Activated T-cell treated with anti-CD3 and anti-CD28 coated beads, Interleukin-2, amount 50 U/mL, for 72 hours (primary cell): ENCODE measurements around the gene DLG2. TPM values are rescaled to one million over a fixed set of nuclear protein-coding genes. Genes with fewer than 3 reads are reported as not detected.

ENCODE experiments used
- ATAC-seq, 2 donors: fragments of 150-1000 bp; cut with Tn5 transposase; replicated peaks in 1 of 2; 2 replicates each; pipeline ENCODE4 v1.10.0; 2021; ENCODE audit warnings: moderate library complexity in 2 of 2, mild to moderate bottlenecking in 1 of 2
- DNase-seq, 2 donors: peaks; one replicate each; pipeline ENCODE4 v3.0.0; 2021 to 2022; ENCODE audit warnings: mixed read lengths in 1 of 2
- H3K27ac Mint-ChIP-seq: one replicate; pipeline ENCODE4 v1.8.0; 2022; ENCODE audit warnings: mild to moderate bottlenecking, moderate library complexity, mixed read lengths
- H3K27me3 Mint-ChIP-seq: one replicate; pipeline ENCODE4 v1.8.0; 2022; ENCODE audit warnings: low read depth, mixed read lengths
- H3K36me3 Mint-ChIP-seq, 2 donors: one replicate each; pipeline ENCODE4 v1.8.0; 2022; ENCODE audit warnings: mixed read lengths in 2 of 2, mild to moderate bottlenecking in 1 of 2; ENCODE audit not compliant: insufficient read depth in 2 of 2
- H3K4me1 Mint-ChIP-seq: one replicate; pipeline ENCODE4 v1.8.0; 2022; ENCODE audit warnings: low read depth, mixed read lengths
- H3K4me3 Mint-ChIP-seq, 2 donors: one replicate each; pipeline ENCODE4 v1.8.0; 2022; ENCODE audit warnings: mild to moderate bottlenecking in 2 of 2, mixed read lengths in 2 of 2, moderate library complexity in 2 of 2
- H3K9me3 Mint-ChIP-seq, 2 donors: one replicate each; pipeline ENCODE4 v1.8.0; 2022; ENCODE audit warnings: mixed read lengths in 2 of 2
- total RNA-seq, 2 donors: library from RNA; stranded (reverse); gene quantifications; one replicate each; pipeline ENCODE4 v1.2.3, GENCODE V29; 2022

The DLG2 gene
- total RNA-seq, 2 donors from 2014 or later: 4.1 to 5.3 TPM

DNA sequence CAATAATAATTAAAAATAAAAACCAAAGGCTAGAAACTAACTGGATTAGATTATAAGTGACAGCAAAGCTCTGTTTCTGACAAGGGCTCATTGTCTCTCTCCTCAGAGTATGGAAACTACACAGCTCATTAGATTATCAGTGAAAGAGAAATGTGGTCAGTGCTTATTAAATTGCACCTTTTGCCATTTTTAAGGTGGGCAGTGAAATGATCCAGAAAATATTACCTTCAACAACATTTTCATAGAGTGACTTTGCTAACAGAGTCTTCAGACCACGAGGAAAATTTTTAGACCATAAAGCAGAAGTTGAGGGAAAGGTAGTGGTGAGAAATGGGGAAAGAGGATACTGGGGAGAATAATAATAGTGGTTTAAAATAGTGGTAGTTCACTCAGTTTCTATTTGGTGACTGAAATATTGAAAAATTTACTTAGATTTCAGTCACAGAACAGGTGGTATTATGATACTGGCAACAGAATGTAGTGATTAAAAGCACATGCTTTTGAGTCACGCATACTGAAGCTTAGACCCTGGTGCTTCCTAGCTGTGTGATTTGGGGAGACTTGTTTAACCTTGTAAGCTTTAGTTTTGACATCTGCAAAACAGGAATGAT is 1657.0 kb downstream of the DLG2 start:
- ATAC-seq: no peak
- H3K36me3 Mint-ChIP-seq: no peaks in the 10 kb centered on the region
- no peaks in the 10 kb centered on the region for H3K4me1 Mint-ChIP-seq
- no peak for DNase-seq
- no peak overlapping the region for H3K27ac Mint-ChIP-seq
- H3K27me3 Mint-ChIP-seq: no peaks in the 10 kb centered on the region
- no peak overlapping the region for H3K4me3 Mint-ChIP-seq
- H3K9me3 Mint-ChIP-seq: peaks cover 0 to 2% of the 10 kb centered on the region in 2 donors

DNA sequence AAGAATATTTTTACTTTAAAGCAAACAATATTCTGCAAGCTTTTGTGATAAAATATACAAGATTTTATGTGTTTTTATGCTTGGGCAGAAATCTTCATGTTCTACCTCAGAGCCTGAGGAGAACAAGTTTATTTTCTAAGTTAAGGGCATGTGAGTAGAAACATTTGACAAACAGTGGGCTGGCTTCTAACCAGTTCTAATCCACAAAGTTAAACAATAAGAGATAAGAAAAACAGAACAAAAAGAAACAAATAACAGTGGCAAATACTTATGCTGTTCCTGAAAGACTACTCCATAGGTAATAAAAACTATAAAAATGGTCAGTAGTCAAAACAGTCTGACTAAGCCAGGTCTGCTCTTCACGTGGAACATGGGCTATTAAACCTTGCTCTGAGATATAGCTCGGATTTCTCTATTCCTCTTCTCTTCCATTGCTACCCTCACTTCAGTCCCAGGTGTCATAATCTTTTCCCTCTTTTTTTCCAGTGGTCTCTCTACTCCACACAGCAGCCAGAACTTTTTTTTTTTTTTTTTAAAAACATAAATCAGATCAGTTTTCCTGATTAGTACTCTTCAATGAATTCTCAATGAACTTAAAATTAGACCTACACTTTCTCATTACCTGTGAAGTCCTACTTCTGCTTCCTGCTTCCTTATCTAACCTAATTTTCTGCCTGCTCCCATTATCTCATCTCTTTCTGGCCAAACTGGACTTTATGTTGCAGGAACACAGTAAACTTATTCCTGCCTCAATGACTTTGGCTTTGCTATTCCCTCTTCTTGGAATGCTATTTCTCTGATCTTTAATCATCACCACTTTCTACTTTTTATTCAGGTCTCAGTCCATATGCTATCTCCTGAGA is 1669.9 kb downstream of the DLG2 start:
- DNase-seq: no peak
- H3K9me3 Mint-ChIP-seq: peaks cover 3 to 4% of the 10 kb centered on the region in 2 donors
- H3K4me3 Mint-ChIP-seq: no peak overlapping the region
- no peak for ATAC-seq
- no peaks in the 10 kb centered on the region for H3K4me1 Mint-ChIP-seq
- H3K27ac Mint-ChIP-seq: no peak overlapping the region
- H3K36me3 Mint-ChIP-seq: no peaks in the 10 kb centered on the region
- H3K27me3 Mint-ChIP-seq: no peaks in the 10 kb centered on the region

DNA sequence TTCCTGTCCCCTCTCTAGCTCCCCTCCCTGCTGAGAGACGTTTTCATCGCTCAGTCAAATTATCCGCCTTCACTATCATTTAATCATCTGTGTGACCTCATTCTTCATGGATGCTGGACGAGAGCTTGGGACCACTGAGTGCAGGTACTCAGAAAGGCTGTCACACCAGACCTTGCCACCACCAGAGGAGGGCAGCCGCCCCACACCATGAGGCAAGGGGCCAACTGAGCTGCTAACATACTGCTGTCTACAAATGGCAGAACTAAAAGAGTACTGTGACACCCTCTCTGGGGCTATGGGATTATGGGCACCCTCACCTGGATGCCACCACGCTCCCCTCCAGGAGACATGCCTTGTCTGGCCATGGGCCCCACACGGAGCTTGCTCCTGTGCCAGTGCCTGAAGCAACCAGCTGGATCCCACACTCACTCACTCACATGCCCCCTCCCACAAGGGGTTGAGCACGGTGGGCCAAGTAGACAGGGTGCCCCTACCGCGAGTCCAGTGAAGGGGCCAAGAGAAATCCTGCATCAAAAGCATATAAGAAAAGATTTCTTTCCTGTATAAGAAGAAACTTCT is 1670.9 kb downstream of the DLG2 start:
- H3K36me3 Mint-ChIP-seq: no peaks in the 10 kb centered on the region
- ATAC-seq: no peak

DNA sequence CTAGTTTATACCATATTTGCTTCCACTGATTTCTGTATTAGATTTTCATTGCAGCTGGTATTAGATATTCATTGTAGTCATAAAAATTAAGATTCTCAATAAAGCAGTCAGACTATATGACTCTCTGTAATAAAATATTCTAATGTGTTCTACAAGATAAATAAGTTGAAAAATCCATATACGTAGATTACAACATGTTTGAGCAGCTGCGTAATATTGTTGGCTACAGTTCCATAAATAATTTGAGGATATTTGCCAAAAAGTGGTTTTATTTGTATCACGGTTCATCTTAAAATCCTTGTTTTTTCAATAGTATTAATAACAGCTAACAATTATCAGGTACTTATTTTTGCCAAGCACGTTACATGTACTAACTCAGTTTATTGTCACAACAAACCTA is 1672.4 kb downstream of the DLG2 start:
- Mint-ChIP-seq H3K27ac (no peak overlapping the region), H3K4me3 (no peak overlapping the region), H3K36me3 (no peaks in the 10 kb centered on the region)

More for the DNA sequence above, 1670.9 kb downstream of the DLG2 start:
- Mint-ChIP-seq H3K27ac (no peak overlapping the region), H3K9me3 (peaks cover 2 to 5% of the 10 kb centered on the region in 2 donors), H3K4me1 (no peaks in the 10 kb centered on the region), H3K27me3 (no peaks in the 10 kb centered on the region), H3K4me3 (no peak overlapping the region)
- no peak for DNase-seq

DNA sequence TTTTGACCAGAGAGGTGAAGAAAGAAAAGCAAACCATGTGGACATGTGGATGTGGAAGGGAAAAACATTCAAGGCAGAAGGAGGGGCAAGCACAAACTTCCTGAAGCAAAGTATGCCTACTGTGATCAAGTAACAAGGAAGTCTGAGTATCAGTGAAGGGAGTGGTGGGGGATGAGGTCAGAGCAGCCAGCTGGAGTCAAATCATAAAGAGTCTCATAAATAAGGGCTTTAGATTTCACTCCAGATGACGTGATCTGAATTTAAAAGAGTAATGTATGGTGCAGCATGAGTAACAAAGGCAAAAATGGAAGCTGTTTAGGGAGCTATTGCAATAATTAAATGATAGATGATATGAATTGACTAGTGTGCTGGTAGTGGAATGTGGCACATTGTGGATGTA is 1675.6 kb downstream of the DLG2 start:
- DNase-seq (no peak), ATAC-seq (no peak)
- Mint-ChIP-seq H3K27ac (no peak overlapping the region), H3K4me1 (no peaks in the 10 kb centered on the region), H3K9me3 (peaks cover 1 to 4% of the 10 kb centered on the region in 2 donors), H3K36me3 (no peaks in the 10 kb centered on the region), H3K27me3 (no peaks in the 10 kb centered on the region), H3K4me3 (no peak overlapping the region)

More for the DNA sequence above, 1672.4 kb downstream of the DLG2 start:
- ATAC-seq (no peak), DNase-seq (no peak)
- H3K9me3 Mint-ChIP-seq: peaks cover 0 to 7% of the 10 kb centered on the region in 2 donors
- H3K27me3 Mint-ChIP-seq: no peaks in the 10 kb centered on the region
- no peaks in the 10 kb centered on the region for H3K4me1 Mint-ChIP-seq

DNA sequence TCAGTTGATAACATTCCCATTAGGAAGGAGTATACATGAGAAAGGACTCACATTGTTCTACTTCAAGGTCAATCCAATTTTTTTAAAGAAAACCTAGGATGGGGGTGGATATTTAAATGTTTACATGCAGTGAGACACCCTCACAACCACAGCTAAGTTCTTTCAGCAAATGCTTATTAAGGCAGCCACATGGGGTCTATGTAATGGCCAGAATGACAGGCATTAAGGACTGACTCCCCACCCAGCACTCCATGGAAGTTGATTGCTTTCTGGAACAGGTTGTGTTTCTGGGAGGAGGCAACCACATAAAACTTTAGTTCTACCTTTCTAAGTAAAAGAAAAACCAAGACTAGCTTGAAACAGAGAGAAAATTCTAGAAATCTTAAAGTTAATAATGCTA is 1678.9 kb downstream of the DLG2 start:
- Mint-ChIP-seq H3K4me3 (no peak overlapping the region), H3K4me1 (no peaks in the 10 kb centered on the region), H3K36me3 (no peaks in the 10 kb centered on the region), H3K27me3 (no peaks in the 10 kb centered on the region), H3K9me3 (peaks cover 1 to 4% of the 10 kb centered on the region in 2 donors), H3K27ac (no peak overlapping the region)
- no peak for DNase-seq
- no peak for ATAC-seq

DNA sequence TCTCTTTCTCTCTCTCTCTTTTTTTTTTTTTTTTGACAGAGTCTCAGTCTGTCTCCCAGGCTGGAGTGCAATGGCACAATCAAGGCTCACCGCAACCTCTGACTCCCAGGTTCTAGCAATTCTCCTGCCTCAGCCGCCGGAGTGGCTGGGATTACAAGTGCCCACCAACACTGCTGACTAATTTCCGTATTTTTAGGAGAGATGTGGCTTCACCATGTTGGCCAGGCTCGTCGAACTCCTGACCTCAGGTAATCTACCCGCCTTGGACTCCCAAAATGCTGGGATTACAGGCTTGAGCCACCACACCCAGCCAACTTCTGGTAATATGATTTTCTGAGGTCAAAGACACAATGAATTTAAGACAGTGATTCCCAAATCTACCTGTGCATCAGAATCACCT is 1681.2 kb downstream of the DLG2 start:
- no peak for DNase-seq
- Mint-ChIP-seq H3K9me3 (peaks cover 2 to 3% of the 10 kb centered on the region in 2 donors), H3K27me3 (no peaks in the 10 kb centered on the region), H3K4me1 (no peaks in the 10 kb centered on the region), H3K27ac (no peak overlapping the region), H3K36me3 (no peaks in the 10 kb centered on the region), H3K4me3 (no peak overlapping the region)
- ATAC-seq: no peak

DNA sequence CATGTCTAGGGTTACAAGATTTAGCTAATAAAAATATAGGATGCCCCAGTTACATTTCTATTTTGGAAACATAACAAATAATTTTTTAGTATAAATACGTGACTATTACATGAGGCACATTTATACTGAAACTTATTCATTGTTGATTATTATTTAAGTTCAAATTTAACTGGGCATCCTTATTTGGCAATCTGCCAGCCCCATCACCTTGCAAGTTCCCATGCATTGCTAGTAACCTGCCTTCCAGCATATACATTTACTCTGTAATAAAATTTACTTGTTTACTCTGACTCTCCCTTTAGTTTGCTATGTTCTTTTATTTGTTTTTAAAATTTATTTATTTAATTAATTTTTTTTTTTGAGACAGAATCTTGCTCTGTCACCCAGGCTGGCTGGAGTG is 1686.1 kb downstream of the DLG2 start:
- no peak for ATAC-seq
- Mint-ChIP-seq H3K4me3 (no peak overlapping the region), H3K36me3 (no peaks in the 10 kb centered on the region), H3K4me1 (no peaks in the 10 kb centered on the region), H3K27ac (no peak overlapping the region), H3K9me3 (peaks cover 0 to 1% of the 10 kb centered on the region in 2 donors), H3K27me3 (no peaks in the 10 kb centered on the region)
- DNase-seq: no peak

DNA sequence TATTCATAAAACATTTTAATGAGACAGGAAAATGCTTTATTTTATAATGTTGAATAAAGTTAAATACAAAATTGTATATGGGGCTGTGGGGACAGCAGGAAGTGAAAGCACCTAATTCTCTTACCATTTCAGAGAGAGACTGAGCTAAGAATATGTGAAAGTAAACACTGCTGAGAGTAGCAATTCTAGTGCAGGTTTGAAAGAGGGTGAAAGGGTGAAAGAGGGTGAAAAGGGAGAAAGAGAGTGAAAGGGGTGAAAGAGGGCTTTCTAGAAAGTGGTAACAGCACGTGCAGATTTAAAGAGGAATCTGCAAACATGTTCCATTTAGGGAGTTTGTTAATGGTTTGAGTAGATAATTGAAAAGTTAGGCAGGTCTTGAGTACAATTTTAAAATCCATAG is 1689.0 kb downstream of the DLG2 start:
- ATAC-seq: no peak
- Mint-ChIP-seq H3K27ac (no peak overlapping the region), H3K27me3 (no peaks in the 10 kb centered on the region), H3K4me3 (no peak overlapping the region), H3K36me3 (no peaks in the 10 kb centered on the region), H3K9me3 (peaks cover 0 to 3% of the 10 kb centered on the region in 2 donors), H3K4me1 (no peaks in the 10 kb centered on the region)
- DNase-seq: no peak

DNA sequence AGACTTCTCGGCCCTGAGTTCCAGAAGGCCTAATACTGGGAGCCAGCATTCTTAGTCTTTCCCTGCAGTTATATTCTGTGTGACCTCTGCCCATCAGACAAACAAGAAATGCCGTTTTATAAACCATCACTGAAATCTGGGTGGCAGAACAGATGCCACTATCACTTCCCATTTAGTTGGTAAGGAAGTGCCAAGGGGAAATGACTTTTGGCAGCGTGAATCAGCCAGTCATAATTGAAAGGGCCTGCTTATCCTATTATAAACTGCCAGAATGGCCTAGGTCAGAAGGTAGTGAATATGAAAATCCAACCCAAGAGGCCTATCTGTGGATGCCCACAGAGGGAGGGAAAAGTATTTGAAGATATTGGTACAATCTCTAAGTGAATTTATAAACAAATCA is 1694.1 kb downstream of the DLG2 start:
- peaks cover 0 to 2% of the 10 kb centered on the region in 2 donors for H3K9me3 Mint-ChIP-seq
- DNase-seq (no peak), ATAC-seq (no peak)
- H3K27me3 Mint-ChIP-seq: no peaks in the 10 kb centered on the region
- H3K36me3 Mint-ChIP-seq: no peaks in the 10 kb centered on the region
- H3K4me3 Mint-ChIP-seq: no peak overlapping the region
- H3K27ac Mint-ChIP-seq: no peak overlapping the region
- H3K4me1 Mint-ChIP-seq: no peaks in the 10 kb centered on the region

DNA sequence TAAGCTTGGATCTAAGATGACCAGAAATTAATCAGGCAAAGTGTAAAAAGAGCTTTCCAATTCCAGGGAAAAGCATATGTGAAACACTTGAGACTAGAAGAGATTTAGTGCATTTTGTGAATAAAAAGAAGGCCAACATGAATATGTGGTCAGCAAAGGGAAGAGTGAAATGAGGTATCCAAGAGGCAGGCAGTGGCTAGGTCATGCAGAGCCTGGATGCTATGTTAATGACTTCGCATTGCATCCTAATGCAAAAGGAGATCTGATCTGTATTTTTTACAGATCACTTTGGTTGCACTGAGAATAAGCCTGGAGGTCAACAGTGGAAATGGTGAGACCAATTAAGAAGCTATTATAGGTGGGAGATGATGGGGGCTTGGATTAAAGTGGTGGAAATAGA is 1699.7 kb downstream of the DLG2 start:
- H3K9me3 Mint-ChIP-seq: peaks cover 0 to 4% of the 10 kb centered on the region in 2 donors
- no peaks in the 10 kb centered on the region for H3K36me3 Mint-ChIP-seq
- H3K27ac Mint-ChIP-seq: no peak overlapping the region
- ATAC-seq (no peak), DNase-seq (no peak)
- H3K27me3 Mint-ChIP-seq: no peaks in the 10 kb centered on the region
- H3K4me1 Mint-ChIP-seq: no peaks in the 10 kb centered on the region
- no peak overlapping the region for H3K4me3 Mint-ChIP-seq

DNA sequence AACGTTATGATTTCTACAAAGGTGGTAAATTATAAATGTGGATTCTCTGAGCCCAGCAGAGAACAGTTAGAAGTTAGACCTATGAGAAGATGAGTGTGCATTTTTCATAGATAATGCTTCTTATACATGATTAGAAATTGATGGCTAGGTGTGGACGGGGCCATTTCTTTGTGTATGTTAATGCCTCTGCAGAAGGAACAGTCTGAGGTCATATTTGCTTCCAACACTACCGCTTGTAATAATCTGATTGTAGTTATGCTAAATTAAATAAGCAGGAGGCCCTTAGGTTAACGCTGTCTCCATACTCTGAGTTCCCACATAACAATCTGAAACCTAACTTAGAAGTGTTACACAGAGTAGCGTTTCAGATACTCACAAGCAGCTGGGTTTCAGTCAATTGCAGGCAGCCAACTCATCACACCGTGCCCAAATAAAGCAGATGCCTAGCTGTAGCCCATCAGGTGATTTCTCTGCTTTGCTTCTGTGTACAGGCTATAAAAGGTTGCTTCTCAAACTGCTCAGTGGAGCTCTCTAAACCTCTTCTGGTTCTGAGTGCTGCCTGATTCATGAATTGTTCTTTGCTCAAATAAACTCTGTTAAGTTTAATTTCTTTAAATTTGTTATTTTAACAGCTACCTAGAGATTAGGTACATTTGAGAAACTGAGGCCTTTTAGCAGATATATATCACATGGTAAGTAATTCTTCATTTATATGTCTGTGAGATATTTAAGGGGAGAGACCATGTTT is 1702.2 kb downstream of the DLG2 start:
- no peaks in the 10 kb centered on the region for H3K36me3 Mint-ChIP-seq
- H3K27me3 Mint-ChIP-seq: no peaks in the 10 kb centered on the region
- H3K9me3 Mint-ChIP-seq: peaks cover 0 to 4% of the 10 kb centered on the region in 2 donors
- ATAC-seq (no peak), DNase-seq (no peak)
- no peak overlapping the region for H3K27ac Mint-ChIP-seq
- H3K4me3 Mint-ChIP-seq: no peak overlapping the region
- no peaks in the 10 kb centered on the region for H3K4me1 Mint-ChIP-seq

DNA sequence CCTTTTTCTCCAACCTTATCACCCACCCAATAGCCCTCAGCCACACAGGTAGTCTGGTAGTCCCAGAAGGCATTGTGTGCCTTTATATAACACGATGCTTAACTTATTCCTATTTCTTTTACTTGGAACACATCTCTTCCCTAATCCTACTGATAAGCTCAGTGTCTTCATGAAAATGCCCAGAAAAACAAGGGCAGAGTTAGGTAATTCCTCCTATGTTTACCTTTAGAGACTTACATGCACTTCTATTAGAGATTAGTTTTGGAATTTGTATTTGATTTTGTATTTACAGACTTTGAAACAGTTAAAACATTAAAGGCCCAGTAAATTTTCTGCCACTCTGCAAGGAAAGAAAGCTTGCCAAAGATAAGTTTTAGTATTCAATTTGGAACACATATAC is 1703.2 kb downstream of the DLG2 start:
- no peak overlapping the region for H3K4me3 Mint-ChIP-seq
- no peaks in the 10 kb centered on the region for H3K27me3 Mint-ChIP-seq
- DNase-seq (no peak), ATAC-seq (no peak)
- peaks cover 0 to 4% of the 10 kb centered on the region in 2 donors for H3K9me3 Mint-ChIP-seq
- H3K4me1 Mint-ChIP-seq: no peaks in the 10 kb centered on the region
- no peak overlapping the region for H3K27ac Mint-ChIP-seq
- H3K36me3 Mint-ChIP-seq: no peaks in the 10 kb centered on the region
